K562 (cell line): ENCODE results near the gene PRDM15. TPM values are rescaled to one million over a fixed set of nuclear protein-coding genes. Genes with fewer than 3 reads are reported as not detected.

Experiments used
- ATAC-seq: fragments of 200-7000 bp; cut with Tn5 transposase; 3 replicates; pipeline ENCODE4 v1.9.1; 2020; ENCODE audit warnings: moderate library complexity
- BruUV-seq: library from RNA; stranded (reverse); fragments of 400-500 nt; replicated peaks from 2 replicates; lab custom pipeline; 2021; lab: Mats Ljungman, UMichigan
- CTCF ChIA-PET: fragments of 300-600 bp; formaldehyde crosslinking; extraction: SDS; loops from one replicate; lab custom pipeline; 2021; ENCODE audit warnings: low intra/inter-chr PET ratio; lab: Yijun Ruan, JAX
- POLR2A ChIA-PET: fragments of 300-600, 350-650 bp; sonication (Branson Sonifier 250); formaldehyde crosslinking; extraction: SDS; loops from one replicate; lab custom pipeline; 2021; ENCODE audit warnings: antibody characterized with exemption, inconsistent platforms; lab: Yijun Ruan, JAX
- DNase-seq, 4 experiments: peaks; one replicate each; pipeline versions ENCODE4 v3.0.0 to v3.0.0-alpha.2; 2011 to 2018; ENCODE audit warnings: low spot score in 3 of 4, mixed read lengths in 3 of 4; ENCODE audit errors: extremely low read depth in 1 of 4
- FAIRE-seq: peaks from 2 replicates; lab custom pipeline; 2011; peaks lifted over from hg19 to GRCh38; lab: Jason Lieb, UNC
- H2AFZ ChIP-seq: 2 replicates; pipeline ENCODE4 v1.6.0; 2011; ENCODE audit warnings: low read depth, low read length, control low read depth, inconsistent platforms
- H3K27ac ChIP-seq: fragments of 200-600 bp; 3 replicates; pipeline ENCODE4 v1.8.0; 2011; ENCODE audit warnings: low read depth, mild to moderate bottlenecking, control low read depth, inconsistent platforms, low read length, moderate library complexity, mixed read lengths; ENCODE audit errors: extremely low read depth
- H3K27me3 ChIP-seq, 2 experiments: fragments of 300-600 bp in 1 of 2; 2 replicates in 1 of 2; 3 replicates in 1 of 2; pipeline versions ENCODE4 v1.6.0 to v1.8.0; 2011; ENCODE audit warnings: inconsistent platforms in 2 of 2, low read length in 2 of 2, mild to moderate bottlenecking in 1 of 2, mixed read lengths in 1 of 2, moderate library complexity in 1 of 2; ENCODE audit not compliant: control insufficient read depth in 2 of 2, insufficient read depth in 2 of 2
- H3K36me3 ChIP-seq: fragments of 300-600 bp; 3 replicates; pipeline ENCODE4 v1.8.0; 2011; ENCODE audit warnings: mild to moderate bottlenecking, low read length, inconsistent platforms; ENCODE audit not compliant: control insufficient read depth, insufficient read depth
- H3K4me1 ChIP-seq, 2 experiments: fragments of 200-600 bp in 1 of 2; replicated peaks in 1 of 2; 2 replicates in 1 of 2; 3 replicates in 1 of 2; pipeline versions ENCODE4 v1.5.1 to v1.8.0; 2011; ENCODE audit warnings: inconsistent platforms in 2 of 2, low read length in 2 of 2, mild to moderate bottlenecking in 1 of 2, mixed read lengths in 1 of 2, moderate library complexity in 1 of 2; ENCODE audit not compliant: control insufficient read depth in 2 of 2, insufficient read depth in 2 of 2
- H3K4me2 ChIP-seq: 2 replicates; pipeline ENCODE4 v1.6.1; 2011; ENCODE audit warnings: low read length, control low read depth, inconsistent platforms, mixed read lengths; ENCODE audit not compliant: insufficient read depth
- H3K4me3 ChIP-seq: fragments of 200-600 bp; sonication (generic), shearing (Covaris generic); 2 replicates; pipeline ENCODE4 v1.5.1; 2016; ENCODE audit warnings: control low read depth, inconsistent platforms
- H3K79me2 ChIP-seq: fragments of 200-600 bp; 3 replicates; pipeline ENCODE4 v1.8.0; 2011; ENCODE audit warnings: low read length, inconsistent platforms; ENCODE audit not compliant: control insufficient read depth, insufficient read depth
- H3K9ac ChIP-seq, 2 experiments: 2 replicates each; pipeline versions ENCODE4 v1.6.0 to v1.6.1; 2011; ENCODE audit warnings: low read depth in 2 of 2, low read length in 2 of 2, control low read depth in 1 of 2, inconsistent platforms in 1 of 2, mild to moderate bottlenecking in 1 of 2, mixed read lengths in 1 of 2; ENCODE audit not compliant: insufficient read depth in 1 of 2
- H3K9me1 ChIP-seq: one replicate; pipeline ENCODE4 v1.6.0; 2011; ENCODE audit warnings: inconsistent platforms, mild to moderate bottlenecking, low read length, moderate library complexity; ENCODE audit not compliant: control insufficient read depth, insufficient read depth
- H3K9me3 ChIP-seq: replicated peaks from 2 replicates; pipeline ENCODE4 v1.5.1; 2011; ENCODE audit warnings: low read depth, low read length, inconsistent platforms; ENCODE audit not compliant: control insufficient read depth, insufficient read depth
- H4K20me1 ChIP-seq: replicated peaks from 2 replicates; pipeline ENCODE4 v1.6.1; 2011; ENCODE audit warnings: low read length, inconsistent platforms, mixed read lengths; ENCODE audit not compliant: control insufficient read depth, insufficient read depth
- GATA2 ChIP-seq: sonication (generic); formaldehyde crosslinking; IDR thresholded peaks from 2 replicates; pipeline ENCODE4 v1.4.0; 2020; ENCODE audit warnings: mild to moderate bottlenecking, missing genetic modification reagents
- MEF2D ChIP-seq: conservative IDR thresholded peaks from 2 replicates; pipeline ENCODE4 v1.6.1; 2016; ENCODE audit warnings: low read depth, missing genetic modification characterization, missing compliant biosample characterization
- PHF20 ChIP-seq: fragments of 450-650 bp; IDR thresholded peaks from 2 replicates; pipeline ENCODE4 v1.6.1; 2018; ENCODE audit not compliant: partially characterized antibody
- POLR2B ChIP-seq: fragments of 450-650 bp; IDR thresholded peaks from 2 replicates; pipeline ENCODE4 v1.6.1; 2018; ENCODE audit warnings: low read depth; ENCODE audit not compliant: partially characterized antibody
- RAD21 ChIP-seq, 2 experiments: fragments of 250-450 bp in 1 of 2; fragments of 450-650 bp in 1 of 2; sonication (Bioruptor Pico) in 1 of 2; formaldehyde crosslinking in 1 of 2; IDR thresholded peaks in 1 of 2; conservative IDR thresholded peaks in 1 of 2; 2 replicates each; pipeline versions ENCODE4 v1.4.0 to v1.8.0; 2020 to 2022; ENCODE audit warnings: mild to moderate bottlenecking in 2 of 2, moderate library complexity in 1 of 2
- SMARCA4 ChIP-seq: fragments of 450-650 bp; IDR thresholded peaks from 2 replicates; pipeline ENCODE4 v1.6.1; 2016
- SRSF7 ChIP-seq: fragments of 200-400 bp; formaldehyde crosslinking; optimal IDR thresholded peaks from 2 replicates; pipeline ENCODE3; 2017; ENCODE audit warnings: mild to moderate bottlenecking, low read depth, low read length
- ZNF77 ChIP-seq: fragments of 250-450 bp; sonication (Bioruptor Pico); IDR thresholded peaks from 2 replicates; pipeline ENCODE4 v1.5.0; 2020
- WGBS: fragments of 100-300 bp; shearing (Covaris generic); methylation state at CpG from one replicate; pipeline ENCODE4 v1.1.6; 2016; ENCODE audit warnings: low coverage, mixed read lengths; ENCODE audit not compliant: insufficient coverage; ENCODE audit errors: missing lambda C conversion rate; 5-methylcytosine and 5-hydroxymethylcytosine counted together
- in situ Hi-C: fragments of 300-500 bp; cut with MboI; formaldehyde crosslinking; loops from 4 replicates; pipeline ENCODE4 v1.15.0; 2018; ENCODE audit warnings: inconsistent platforms, mixed read lengths
- intact Hi-C: fragments of 100-400 bp; cut with micrococcal nuclease; formaldehyde crosslinking; loops from 2 replicates; pipeline ENCODE4 v1.14.2; 2022
- polyA plus RNA-seq, 8 experiments: library from polyadenylated mRNA; depleted of rRNA in 4 of 8; stranded (reverse) in 5 of 8; unstranded in 3 of 8; fragments of >200 nt; fragmentation: Nextera tagmentation in 2 of 8; fragmentation: Illumina TruSeq in 1 of 8; extraction: Ambion mirVana in 2 of 8; extraction: Trizol in 1 of 8; gene quantifications; 2 replicates each; pipeline versions ENCODE4 v1.2.1 to v1.2.3, GENCODE V29; 2011 to 2014; ENCODE audit warnings: inconsistent platforms in 1 of 8, missing spikeins in 1 of 8
- total RNA-seq, 7 experiments: library from RNA; depleted of rRNA in 6 of 7; stranded (reverse); fragments of >200 nt in 6 of 7; fragmentation: Illumina TruSeq in 2 of 7; extraction: Trizol in 2 of 7; gene quantifications; 2 replicates each; pipeline versions ENCODE4 v1.2.1 to v1.2.3, GENCODE V29; 2011 to 2021; ENCODE audit warnings: low replicate concordance in 1 of 7

The PRDM15 gene
- total and polyA plus RNA-seq, 9 of the 15 experiments (the other 6 are each of a cell fraction or from before 2014, with no cell fraction given): 0.93 to 9.2 (median 6.2) TPM

GRCh38 chr21:41887667-41888066, 8.5 kb upstream of the PRDM15 start:
- H2AFZ ChIP-seq: no peak overlapping the region
- H3K4me3 ChIP-seq: no peak overlapping the region
- H3K4me2 ChIP-seq: no peak overlapping the region
- FAIRE-seq: no peak
- in situ Hi-C loops (no loop called here), intact Hi-C loops (no loop called here)
- no peak overlapping the region for H3K27ac ChIP-seq
- 80% methylated on average over 5 of the region's 5 CpGs for WGBS
- TF ChIP-seq PHF20 (no peak), GATA2 (CRISPR knock-in tag) (no peak), ZNF77 (CRISPR knock-in tag) (no peak), SRSF7 (no peak), RAD21 (CRISPR knock-in tag; conservative IDR thresholded peaks at IDR 0.05 in 1 of 2, IDR thresholded peaks at IDR 0.05 in 1 of 2) (no peak), SMARCA4 (no peak), POLR2B (no peak), MEF2D (tag) (no peak)
- H3K9me1 ChIP-seq: no peaks in the 10 kb centered on the region
- POLR2A ChIA-PET: interaction anchor here (1.7 kb wide), 1 partner anchor 8 kb away, joined by 10 read pairs; the partner anchor contains the start of gene PRDM15
- no peak for DNase-seq
- H3K36me3 ChIP-seq: no peaks in the 10 kb centered on the region; the same call in 2 of the 3 replicates
- no peak overlapping the region for H3K9ac ChIP-seq
- H3K27me3 ChIP-seq: no peaks in the 10 kb centered on the region
- peaks cover 0 to 3% of the 10 kb centered on the region in 2 experiments; a peak in 1 of 5 replicates for H3K4me1 ChIP-seq
- ATAC-seq: no peak
- BruUV-seq: no TSS peak
- CTCF ChIA-PET: no interaction called here
- H4K20me1 ChIP-seq: no peaks in the 10 kb centered on the region
- H3K9me3 ChIP-seq: no peaks in the 10 kb centered on the region
- H3K79me2 ChIP-seq: no peaks in the 10 kb centered on the region
